DOHH2 (cell line): ENCODE measurements around the gene SPEM3.

Source experiments
- H3F3A ChIP-seq: fragments of 200-600 bp; sonication (generic), shearing (Covaris generic); 2 replicates; pipeline ENCODE4 v1.6.0; 2016; ENCODE audit warnings: antibody characterized with exemption, mild to moderate bottlenecking; ENCODE audit not compliant: control insufficient read depth, insufficient read depth
- H3K27ac ChIP-seq: fragments of 200-600 bp; sonication (generic); 2 replicates; pipeline ENCODE4 v1.5.1; 2014; ENCODE audit warnings: low read depth, mild to moderate bottlenecking, low read length, moderate library complexity
- H3K27me3 ChIP-seq: fragments of 200-600 bp; sonication (generic); 2 replicates; pipeline ENCODE4 v1.6.1; 2014; ENCODE audit warnings: mild to moderate bottlenecking, low read length, mixed read lengths; ENCODE audit not compliant: control insufficient read depth
- H3K36me3 ChIP-seq: fragments of 200-600 bp; sonication (generic); 2 replicates; pipeline ENCODE4 v1.6.1; 2014; ENCODE audit warnings: mild to moderate bottlenecking, low read length, moderate library complexity, mixed read lengths; ENCODE audit not compliant: control insufficient read depth
- H3K4me1 ChIP-seq: fragments of 200-600 bp; sonication (generic); 2 replicates; pipeline ENCODE4 v1.6.1; 2014; ENCODE audit warnings: mild to moderate bottlenecking, low read length, mixed read lengths; ENCODE audit not compliant: control insufficient read depth
- H3K4me2 ChIP-seq: fragments of 200-600 bp; sonication (generic); 2 replicates; pipeline ENCODE4 v1.6.0; 2014; ENCODE audit warnings: mild to moderate bottlenecking, low read length, moderate library complexity
- H3K4me3 ChIP-seq: fragments of 200-600 bp; sonication (generic); 2 replicates; pipeline ENCODE4 v1.5.1; 2014; ENCODE audit warnings: mild to moderate bottlenecking, low read length, mixed read lengths
- H3K79me2 ChIP-seq: fragments of 200-600 bp; sonication (generic); 2 replicates; pipeline ENCODE4 v1.6.1; 2014; ENCODE audit warnings: mild to moderate bottlenecking, low read length, mixed read lengths; ENCODE audit not compliant: control insufficient read depth
- H3K9me2 ChIP-seq: fragments of 200-600 bp; sonication (generic); replicated peaks from 2 replicates; pipeline ENCODE4 v1.6.1; 2014; ENCODE audit warnings: mild to moderate bottlenecking, low read length, mixed read lengths; ENCODE audit not compliant: control insufficient read depth
- H3K9me3 ChIP-seq: fragments of 200-600 bp; sonication (generic); 2 replicates; pipeline ENCODE4 v1.6.1; 2014; ENCODE audit warnings: antibody characterized with exemption, low read length, mixed read lengths; ENCODE audit not compliant: control insufficient read depth, insufficient read depth
- H4K20me1 ChIP-seq: fragments of 200-600 bp; sonication (generic); 2 replicates; pipeline ENCODE4 v1.6.0; 2014; ENCODE audit warnings: low read depth, mild to moderate bottlenecking, antibody characterized with exemption, low read length, moderate library complexity; ENCODE audit not compliant: control insufficient read depth, insufficient read depth
- CTCF ChIP-seq: fragments of 200-600 bp; sonication (generic); IDR thresholded peaks from one replicate; pipeline ENCODE4 v1.5.1; 2014; ENCODE audit warnings: antibody characterized with exemption, mild to moderate bottlenecking, low read depth, low read length; ENCODE audit not compliant: poor library complexity, severe bottlenecking
- EZH2phosphoT487 ChIP-seq: fragments of 200-600 bp; sonication (generic); IDR thresholded peaks from 2 replicates; pipeline ENCODE4 v1.6.1; 2017; ENCODE audit warnings: borderline replicate concordance, mild to moderate bottlenecking, antibody characterized with exemption, low read length, moderate library complexity, mixed read lengths

SPEM3 gene

GRCh38 chr17:7389924-7390910 is 38.4 kb upstream of the SPEM3 start:
- Histone ChIP-seq H3K4me2 (no peak overlapping the region), H3K4me1 (peaks cover 13% of the 10 kb centered on the region), H3F3A (peaks cover 4% of the 10 kb centered on the region; the same call in 1 of the 2 replicates), H4K20me1 (no peaks in the 10 kb centered on the region), H3K36me3 (no peaks in the 10 kb centered on the region), H3K9me2 (no peaks in the 10 kb centered on the region), H3K9me3 (no peaks in the 10 kb centered on the region), H3K27me3 (no peaks in the 10 kb centered on the region), H3K79me2 (peaks cover 6% of the 10 kb centered on the region; the same call in 1 of the 2 replicates), H3K4me3 (no peak overlapping the region), H3K27ac (no peak overlapping the region)
- no peak for TF ChIP-seq CTCF
- TF ChIP-seq EZH2phosphoT487 = no peak

DNA sequence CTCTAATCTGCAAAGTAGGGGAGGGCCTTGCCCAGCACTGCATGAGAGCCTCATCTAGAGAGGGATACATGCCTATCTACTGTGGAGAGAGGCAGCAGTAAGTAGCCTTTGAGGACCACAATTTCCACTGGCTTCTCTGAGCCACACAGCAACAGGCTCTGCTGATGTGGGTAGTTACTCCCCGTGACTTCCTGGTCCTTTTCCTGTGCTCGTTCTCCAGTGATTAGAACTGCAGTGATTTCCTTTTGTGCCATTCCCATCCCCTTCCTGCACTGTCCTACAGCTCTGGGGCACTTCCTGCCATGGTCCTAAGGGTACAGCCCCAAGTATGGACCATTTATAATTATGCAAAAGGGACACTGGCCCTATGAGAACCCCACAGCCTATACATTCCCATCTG is 37.4 kb upstream of the SPEM3 start:
- Histone ChIP-seq H3K4me3 (no peak overlapping the region), H3K4me2 (no peak overlapping the region), H3K36me3 (no peaks in the 10 kb centered on the region), H3F3A (peaks cover 4% of the 10 kb centered on the region; the same call in 1 of the 2 replicates), H3K27me3 (no peaks in the 10 kb centered on the region), H3K4me1 (peaks cover 14% of the 10 kb centered on the region), H3K79me2 (peaks cover 6% of the 10 kb centered on the region; the same call in 1 of the 2 replicates), H4K20me1 (no peaks in the 10 kb centered on the region), H3K9me2 (no peaks in the 10 kb centered on the region), H3K9me3 (no peaks in the 10 kb centered on the region), H3K27ac (no peak overlapping the region)
- TF ChIP-seq CTCF (no peak), EZH2phosphoT487 (no peak)

DNA sequence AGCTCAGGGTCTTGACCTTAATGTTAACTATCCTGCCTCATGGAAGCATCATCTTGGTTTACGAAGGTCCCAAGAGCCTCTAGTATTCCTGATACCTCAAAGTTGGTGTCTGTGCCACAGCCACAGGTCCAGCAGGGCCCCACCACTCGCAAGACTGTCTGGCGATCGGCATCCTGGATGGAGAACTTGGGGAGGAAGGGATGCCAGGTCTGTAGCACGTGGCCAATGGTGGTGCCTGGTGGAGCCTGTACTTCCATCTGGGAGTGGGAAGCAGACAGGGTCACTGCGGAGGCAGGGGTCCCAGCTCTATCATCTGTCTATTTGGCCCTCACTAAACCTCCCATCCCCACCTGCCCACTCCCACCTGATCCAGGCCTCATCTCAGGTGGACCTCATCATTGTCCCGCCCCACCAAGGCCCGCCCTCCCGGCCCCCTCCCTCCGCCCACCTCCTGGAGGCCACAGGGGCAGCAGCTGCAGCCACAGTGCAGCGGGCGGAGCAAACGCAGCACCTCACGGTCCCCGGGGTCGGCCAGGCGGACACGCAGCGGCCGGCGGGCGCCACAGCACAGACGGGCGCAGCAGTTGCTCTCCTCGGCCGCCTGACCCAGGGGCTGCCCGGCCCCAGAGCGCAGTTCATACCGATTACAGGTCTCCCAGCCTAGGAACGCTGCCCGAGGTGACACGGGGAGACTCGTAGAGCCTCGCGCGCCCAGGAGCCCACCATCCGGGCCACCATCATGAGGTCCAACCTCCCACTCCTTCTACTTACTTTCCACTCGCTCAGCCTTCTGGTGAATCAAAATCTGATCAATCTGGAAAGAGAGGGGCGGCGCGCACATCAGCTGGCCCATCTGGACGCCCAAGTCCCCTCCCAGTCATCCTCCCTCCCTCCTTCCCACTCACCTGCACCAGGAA is 35.7 kb upstream of the SPEM3 start:
- TF ChIP-seq CTCF (no peak), EZH2phosphoT487 (no peak)
- no peaks in the 10 kb centered on the region for H3K9me3 ChIP-seq
- H3K79me2 ChIP-seq = peaks cover 6% of the 10 kb centered on the region; the same call in 1 of the 2 replicates
- peaks cover 4% of the 10 kb centered on the region; the same call in 1 of the 2 replicates for H3F3A ChIP-seq
- H3K4me3 ChIP-seq = peak overlapping the region; percentile 83
- H3K27me3 ChIP-seq = no peaks in the 10 kb centered on the region
- H3K27ac ChIP-seq = no peak overlapping the region
- no peaks in the 10 kb centered on the region for H4K20me1 ChIP-seq
- peak overlapping the region; percentile 90 for H3K4me2 ChIP-seq
- peaks cover 14% of the 10 kb centered on the region for H3K4me1 ChIP-seq
- H3K36me3 ChIP-seq = no peaks in the 10 kb centered on the region
- no peaks in the 10 kb centered on the region for H3K9me2 ChIP-seq
